ENCODE data around the gene ESYT1. TPM values are rescaled to one million over a fixed set of nuclear protein-coding genes. Genes with fewer than 3 reads are reported as not detected.

Gene ESYT1
- total RNA-seq, 3 donors from 2014 or later (not counting 1 experiment from before 2014, with no cell fraction given): 198 to 215 (median 199) TPM

DNA sequence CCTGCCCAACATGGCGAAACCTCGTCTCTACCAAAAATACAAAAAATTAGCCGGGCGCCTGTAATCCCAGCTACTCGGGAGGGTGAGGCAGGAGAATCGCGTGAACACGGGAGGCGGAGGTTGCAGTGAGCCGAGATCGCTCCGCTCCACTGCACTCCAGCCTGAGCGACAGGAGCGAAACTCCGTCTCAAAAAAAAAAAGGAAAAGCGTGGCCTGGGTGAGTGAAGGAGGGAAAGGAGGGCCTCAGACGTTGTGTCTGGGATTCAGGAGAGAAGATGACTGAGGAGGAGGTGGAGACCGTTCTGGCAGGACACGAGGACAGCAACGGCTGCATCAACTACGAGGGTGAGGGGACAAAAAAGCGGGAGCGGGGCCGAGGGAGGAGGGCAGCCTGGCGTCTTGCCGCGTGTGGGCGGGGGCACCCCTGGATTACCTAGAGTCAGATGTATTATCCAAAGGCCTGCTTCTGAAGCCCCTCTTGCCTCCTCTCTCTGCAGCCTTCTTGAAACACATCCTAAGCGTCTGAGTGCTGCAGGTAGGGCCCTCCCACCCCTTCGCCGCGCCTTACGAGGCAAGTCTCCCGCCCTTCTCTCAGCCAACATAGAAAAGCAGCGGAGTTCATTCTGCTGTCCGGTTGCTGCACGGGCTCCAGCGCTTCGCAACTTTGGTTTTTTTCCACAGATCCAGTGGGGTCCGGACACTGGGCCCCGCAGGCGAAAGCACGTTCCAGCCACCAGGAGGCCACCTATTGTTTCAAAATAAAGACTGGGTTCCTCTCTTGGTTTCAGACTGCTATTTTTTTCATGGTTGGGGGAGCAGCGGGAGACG, 29.3 kb downstream of the ESYT1 start:
- Mint-ChIP-seq H3K4me3 (peak overlapping the region; percentile 96), H3K27ac (peak overlapping the region; percentile 96 to 98), H3K36me3 (no peaks in the 10 kb centered on the region), H3K27me3 (ENCODE audit: low read depth in 2 of 2) (no peaks in the 10 kb centered on the region), H3K4me1 (peaks cover 44 to 65% of the 10 kb centered on the region in 2 donors), H3K9me3 (no peaks in the 10 kb centered on the region)
- Histone ChIP-seq H3K27me3 (ENCODE audit: control insufficient read depth, insufficient read depth, low read length) (no peaks in the 10 kb centered on the region), H3K27ac (ENCODE audit: low read length) (peak overlapping the region; percentile 95), H3K36me3 (ENCODE audit: control insufficient read depth, insufficient read depth, low read length) (peaks cover 30% of the 10 kb centered on the region), H3K4me3 (ENCODE audit: low read length) (peak overlapping the region; percentile 62), H3K4me1 (ENCODE audit: control insufficient read depth, insufficient read depth, low read length) (peaks cover 48% of the 10 kb centered on the region), H3K9me3 (ENCODE audit: control insufficient read depth, insufficient read depth, low read length) (no peaks in the 10 kb centered on the region)
- intact Hi-C loops (cut with micrococcal nuclease): loop anchor here (1.0 to 10.0 kb wide), 2 partner anchors 39 to 113 kb away; partner anchors contain the start of genes RPS26 and ZC3H10
- 11% methylated on average over 43 of the region's 45 CpGs for WGBS (ENCODE audit: insufficient coverage)
- TF ChIP-seq, protein P1, sequence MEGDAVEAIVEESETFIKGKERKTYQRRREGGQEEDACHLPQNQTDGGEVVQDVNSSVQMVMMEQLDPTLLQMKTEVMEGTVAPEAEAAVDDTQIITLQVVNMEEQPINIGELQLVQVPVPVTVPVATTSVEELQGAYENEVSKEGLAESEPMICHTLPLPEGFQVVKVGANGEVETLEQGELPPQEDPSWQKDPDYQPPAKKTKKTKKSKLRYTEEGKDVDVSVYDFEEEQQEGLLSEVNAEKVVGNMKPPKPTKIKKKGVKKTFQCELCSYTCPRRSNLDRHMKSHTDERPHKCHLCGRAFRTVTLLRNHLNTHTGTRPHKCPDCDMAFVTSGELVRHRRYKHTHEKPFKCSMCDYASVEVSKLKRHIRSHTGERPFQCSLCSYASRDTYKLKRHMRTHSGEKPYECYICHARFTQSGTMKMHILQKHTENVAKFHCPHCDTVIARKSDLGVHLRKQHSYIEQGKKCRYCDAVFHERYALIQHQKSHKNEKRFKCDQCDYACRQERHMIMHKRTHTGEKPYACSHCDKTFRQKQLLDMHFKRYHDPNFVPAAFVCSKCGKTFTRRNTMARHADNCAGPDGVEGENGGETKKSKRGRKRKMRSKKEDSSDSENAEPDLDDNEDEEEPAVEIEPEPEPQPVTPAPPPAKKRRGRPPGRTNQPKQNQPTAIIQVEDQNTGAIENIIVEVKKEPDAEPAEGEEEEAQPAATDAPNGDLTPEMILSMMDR (IDR thresholded peaks at IDR 0.05): no peak
- DNase-seq (peak; percentile 37 to 78), ATAC-seq (peak; percentile 22 to 24 (median 23))

DNA sequence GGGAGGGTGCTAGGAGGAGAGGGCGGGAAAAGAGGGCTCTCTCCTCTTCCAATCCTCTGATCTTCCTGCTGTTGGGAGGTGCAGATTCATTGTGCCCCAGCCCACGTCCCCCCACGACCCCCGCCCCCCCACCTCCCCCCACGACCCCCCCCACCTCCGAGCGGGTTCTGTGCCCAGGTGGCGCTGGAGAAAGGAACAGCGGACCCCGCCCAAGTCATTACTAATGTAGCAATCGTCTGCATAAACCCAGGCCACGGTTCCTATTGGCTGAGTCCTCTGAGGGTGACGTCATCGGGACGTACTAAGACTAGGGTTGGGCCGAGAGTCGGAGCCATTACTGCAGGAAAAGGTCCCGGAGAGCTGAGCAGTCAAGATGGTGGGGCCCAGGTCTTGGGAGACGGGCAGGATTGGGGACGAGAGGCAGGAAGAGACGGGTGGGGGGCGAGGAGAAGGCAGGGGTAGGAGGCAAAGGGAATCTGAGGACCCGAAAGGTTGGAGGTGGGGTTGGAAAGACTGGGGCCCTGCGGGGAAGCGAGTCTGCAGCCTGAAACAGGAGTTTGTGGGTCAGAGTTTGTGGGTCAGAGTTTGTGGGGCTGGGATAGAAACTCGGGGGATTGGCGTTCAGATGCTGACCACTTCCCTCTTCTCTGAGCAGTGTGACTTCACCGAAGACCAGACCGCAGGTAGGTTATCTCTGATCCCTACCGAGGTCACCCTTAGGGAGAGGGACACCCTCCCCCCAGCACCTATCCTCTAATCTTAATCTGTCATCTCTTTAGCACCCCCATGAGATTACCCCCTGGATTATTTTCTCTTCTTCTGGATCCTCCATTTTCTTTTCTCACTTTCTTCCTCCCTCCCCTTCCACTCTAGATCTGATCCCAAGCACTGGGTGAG, 30.2 kb downstream of the ESYT1 start, which contains the start of gene MYL6:
Gene MYL6 (plus strand): TSS at position 331 of the 897 bp plus-strand sequence. CDS start 43 bp downstream, at position 374.
- H3K4me3 Mint-ChIP-seq: peak within 1 kb of the TSS; percentile 96
- Histone ChIP-seq H3K27me3 (ENCODE audit: control insufficient read depth, insufficient read depth, low read length) (no peaks in the 10 kb centered on the region), H3K4me3 (ENCODE audit: low read length) (peak within 1 kb of the TSS; percentile 85), H3K36me3 (ENCODE audit: control insufficient read depth, insufficient read depth, low read length) (peaks cover 39% of the 10 kb centered on the region), H3K27ac (ENCODE audit: low read length) (peak within 1 kb of the TSS; percentile 95), H3K4me1 (ENCODE audit: control insufficient read depth, insufficient read depth, low read length) (peaks cover 42% of the 10 kb centered on the region), H3K9me3 (ENCODE audit: control insufficient read depth, insufficient read depth, low read length) (no peaks in the 10 kb centered on the region)
- DNase-seq: peak; percentile 81 to 98
- H3K27ac Mint-ChIP-seq: peak within 1 kb of the TSS; percentile 96 to 98
- H3K9me3 Mint-ChIP-seq: no peaks in the 10 kb centered on the region
- H3K4me1 Mint-ChIP-seq: peaks cover 48 to 62% of the 10 kb centered on the region in 2 donors
- intact Hi-C loops (cut with micrococcal nuclease): loop anchor here (1.0 to 10.0 kb wide), 2 partner anchors 40 to 113 kb away; partner anchors contain the start of genes RPS26 and ZC3H10
- H3K27me3 Mint-ChIP-seq (ENCODE audit: low read depth in 2 of 2): no peaks in the 10 kb centered on the region
- under 1% methylated on average over 25 of the region's 30 CpGs for WGBS (ENCODE audit: insufficient coverage)
- TF ChIP-seq, protein P1 (IDR thresholded peaks at IDR 0.05): no peak
- H3K36me3 Mint-ChIP-seq: no peaks in the 10 kb centered on the region
- ATAC-seq: peak; percentile 83 to 88 (median 85)

DNA sequence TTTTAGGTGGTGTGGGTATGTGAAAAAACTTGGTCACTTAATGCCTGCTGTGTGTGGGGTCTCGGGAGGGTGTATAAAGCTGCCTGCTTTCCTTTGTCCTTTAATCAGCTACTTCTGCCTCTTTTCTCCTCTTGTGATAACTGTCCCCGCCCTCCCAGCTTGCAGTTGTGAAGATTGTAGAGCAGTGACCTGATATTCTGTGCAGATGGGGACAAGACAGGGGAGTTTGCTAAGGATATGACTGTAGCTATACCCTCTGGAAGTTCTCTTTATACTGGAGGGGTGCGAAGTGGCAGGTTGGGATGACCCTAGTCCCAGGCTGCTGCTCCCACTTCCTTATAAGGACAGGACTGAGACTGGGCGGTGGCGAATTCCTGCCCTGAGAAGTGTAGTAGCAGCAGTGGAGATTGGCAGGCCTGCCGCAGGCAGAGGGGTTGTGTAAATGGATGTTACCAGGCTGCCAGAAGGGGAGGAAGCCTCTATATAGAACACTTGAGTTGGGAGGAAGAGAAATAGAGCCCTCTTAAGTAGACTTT, 30.9 kb downstream of the ESYT1 start:
- Histone ChIP-seq H3K9me3 (ENCODE audit: control insufficient read depth, insufficient read depth, low read length) (no peaks in the 10 kb centered on the region), H3K36me3 (ENCODE audit: control insufficient read depth, insufficient read depth, low read length) (peaks cover 45% of the 10 kb centered on the region), H3K4me1 (ENCODE audit: control insufficient read depth, insufficient read depth, low read length) (peaks cover 42% of the 10 kb centered on the region), H3K27me3 (ENCODE audit: control insufficient read depth, insufficient read depth, low read length) (no peaks in the 10 kb centered on the region), H3K27ac (ENCODE audit: low read length) (peak overlapping the region; percentile 95), H3K4me3 (ENCODE audit: low read length) (peak overlapping the region; percentile 85)
- ATAC-seq (peak in 1 of 3 donors; percentile 7), DNase-seq (peak in 1 of 2 donors; percentile 46)
- H3K27ac Mint-ChIP-seq: peak overlapping the region; percentile 96 to 98
- H3K4me1 Mint-ChIP-seq: peaks cover 48 to 62% of the 10 kb centered on the region in 2 donors
- no peaks in the 10 kb centered on the region for H3K27me3 Mint-ChIP-seq (ENCODE audit: low read depth in 2 of 2)
- H3K36me3 Mint-ChIP-seq: no peaks in the 10 kb centered on the region
- peak overlapping the region; percentile 96 for H3K4me3 Mint-ChIP-seq
- 2% methylated on average over 5 of the region's 6 CpGs for WGBS (ENCODE audit: insufficient coverage)
- TF ChIP-seq, protein P1 (IDR thresholded peaks at IDR 0.05): no peak
- H3K9me3 Mint-ChIP-seq: no peaks in the 10 kb centered on the region
- intact Hi-C loops (cut with micrococcal nuclease): loop anchor here (1.0 to 10.0 kb wide), 2 partner anchors 41 to 114 kb away; partner anchors contain the start of genes RPS26 and ZC3H10

Measured in natural killer cell (primary cell).